GM12891 (cell line): ENCODE results near the gene ATP6V0C.

ENCODE experiments used
- POLR2A ChIP-seq: IDR thresholded peaks from 2 replicates; pipeline ENCODE4 v1.6.1; 2011; ENCODE audit warnings: low read depth, low read length, control low read depth
- POLR2AphosphoS5 ChIP-seq: IDR thresholded peaks from 2 replicates; pipeline ENCODE4 v1.6.1; 2011; ENCODE audit warnings: low read depth, low read length, control low read depth
- SPI1 ChIP-seq: IDR thresholded peaks from 2 replicates; pipeline ENCODE4 v1.6.1; 2011; ENCODE audit warnings: low read depth, low read length, control low read depth

- TF ChIP-seq POLR2AphosphoS5 = no peak
- no peak for TF ChIP-seq SPI1
- TF ChIP-seq POLR2A = no peak
Measured at GRCh38 chr16:2497116-2497630, 16.6 kb upstream of the ATP6V0C start.
